Mammary epithelial cell (primary cell): ENCODE results near the gene DENND2D.

Experiments
- CTCF ChIP-seq, 2 donors: IDR thresholded peaks in 1 of 2; conservative IDR thresholded peaks in 1 of 2; 2 replicates each; pipeline ENCODE4 v1.5.1; 2011 to 2012; ENCODE audit warnings: inconsistent platforms in 2 of 2, low read length in 2 of 2, mild to moderate bottlenecking in 2 of 2, control low read depth in 1 of 2, low read depth in 1 of 2; ENCODE audit not compliant: insufficient read depth in 1 of 2; ENCODE audit errors: extremely low read depth in 1 of 2
- EZH2 ChIP-seq: IDR thresholded peaks from 2 replicates; pipeline ENCODE4 v1.6.1; 2012; ENCODE audit warnings: low read length, inconsistent platforms, borderline replicate concordance

- no peak for TF ChIP-seq CTCF (conservative IDR thresholded peaks at IDR 0.05 in 1 of 2, IDR thresholded peaks at IDR 0.05 in 1 of 2; ENCODE audit: extremely low read depth in 1 of 2, insufficient read depth in 1 of 2, low read depth in 1 of 2, low read length in 2 of 2)
- no peak for TF ChIP-seq EZH2
These were observed 16.3 kb upstream of the DENND2D start for GRCh38 chr1:111216751-111217150.
